Heart left ventricle (tissue), 16 donors: Measurements from ENCODE around the gene P2RX1. TPM values are rescaled to one million over a fixed set of nuclear protein-coding genes. Genes with fewer than 3 reads are reported as not detected.

Experiments used
- ATAC-seq, 4 donors: fragments of 200-7000 bp; cut with Tn5 transposase; one replicate each; pipeline ENCODE4 v1.9.1; 2020 to 2022; ENCODE audit warnings: moderate library complexity in 4 of 4, mild to moderate bottlenecking in 3 of 4, moderate number of reproducible peaks in 1 of 4
- DNase-seq, 5 donors: peaks; one replicate each; pipeline ENCODE4 v3.0.0-alpha.2; 2020
- H3K27ac ChIP-seq, 12 donors: fragments of 200-600 bp; sonication (generic) in 4 of 12; one replicate each; pipeline versions ENCODE4 v1.5.0 to v1.8.0; 2016 to 2022; ENCODE audit warnings: mild to moderate bottlenecking in 2 of 12
- H3K27me3 ChIP-seq, 9 donors: fragments of 200-600 bp; sonication (generic) in 2 of 9; one replicate each; pipeline versions ENCODE4 v1.5.1 to v1.8.0; 2016 to 2022; ENCODE audit warnings: mild to moderate bottlenecking in 3 of 9
- H3K36me3 ChIP-seq, 9 donors: fragments of 200-600 bp; sonication (generic) in 2 of 9; one replicate each; pipeline versions ENCODE4 v1.5.0 to v1.8.0; 2018 to 2022; ENCODE audit warnings: mild to moderate bottlenecking in 2 of 9
- H3K4me1 ChIP-seq, 12 donors: fragments of 200-600 bp; sonication (generic) in 4 of 12; one replicate each; pipeline versions ENCODE4 v1.5.0 to v1.8.0; 2016 to 2022; ENCODE audit warnings: mild to moderate bottlenecking in 3 of 12
- H3K4me3 ChIP-seq, 12 donors: fragments of 200-600 bp; sonication (generic) in 4 of 12; one replicate each; pipeline versions ENCODE4 v1.5.0 to v1.8.0; 2017 to 2022; ENCODE audit warnings: mild to moderate bottlenecking in 9 of 12, moderate library complexity in 4 of 12
- H3K9me3 ChIP-seq, 12 donors: fragments of 200-600 bp; sonication (generic) in 4 of 12; one replicate each; pipeline versions ENCODE4 v1.5.0 to v1.8.0; 2016 to 2022; ENCODE audit warnings: mild to moderate bottlenecking in 1 of 12
- POLR2A ChIP-seq, 2 donors: fragments of 450-650 bp; IDR thresholded peaks; one replicate each; pipeline ENCODE4 v1.6.1; 2017; ENCODE audit warnings: antibody characterized with exemption in 2 of 2, mild to moderate bottlenecking in 2 of 2, moderate library complexity in 2 of 2
- WGBS, 4 donors: extraction: QIAGEN DNeasy Blood & Tissue Kit in 2 of 4; methylation state at CpG; one replicate each; pipeline versions ENCODE4 v1.1.5 to v1.1.7; 2013 to 2018; 5-methylcytosine and 5-hydroxymethylcytosine counted together
- intact Hi-C, 10 donors: fragments of 100-400 bp; cut with DNase I; formaldehyde crosslinking; loops; one replicate each; pipeline versions ENCODE4 v1.11.1 to v1.14.2; 2022
- polyA plus RNA-seq, 2 donors: library from polyadenylated mRNA; stranded (reverse); fragments of 200-250 nt; gene quantifications; one replicate each; pipeline ENCODE4 v1.2.3, GENCODE V29; 2013
- total RNA-seq, 9 donors: library from RNA; depleted of rRNA in 2 of 9; stranded (reverse); fragments of >200 nt in 2 of 9; fragmentation: NEBNext Ultra II Directional in 3 of 9; extraction: Animal tissue kit (Norgen Biotek cat#: 25700) in 3 of 9; gene quantifications; one replicate each; pipeline versions ENCODE4 v1.1.0 to v1.2.4, GENCODE V29; 2016 to 2023
- TF ChIP-seq, protein P1 (sequence below), 12 donors: fragments of 200-600 bp; sonication (generic) in 4 of 12; IDR thresholded peaks; one replicate each; pipeline versions ENCODE4 v1.5.0 to v1.8.0; 2018 to 2022; ENCODE audit warnings: antibody characterized with exemption in 12 of 12, mild to moderate bottlenecking in 5 of 12
- donor health status: ischemic (EF 13 %, LVEDD 7.1; RV severe dilation, severe dysfunction).
- donor health status: healthy with polysubstance abuse.
- donor health status: DM: no; HTN: yes; CAD: no.
- donor health status: DM: no; HTN: no; CAD: no.
- donor health status: ischemic (EF 25% LVEDD 6.9; RV normal size, moderate dysfunction).
- donor health status: ischemic (EF 25% LVEDD 5.7; RV mildly dilated, moderate dysfunction).
- donor health status: healthy.
- donor health status: DM: yes; HTN: yes; CAD: no.
- donor health status: ischemic (EF 35%, LVEDD 5.7; RV mildly dilated, moderate dysfunction).
- donor health status: nonischemic (EF 11% LVEDD 7.7; RV severe dilation, severe dysfunction).
- donor health status: DM: yes; HTN: yes; CAD: no.
- donor health status: PGD.
- donor health status: ischemic (EF 29% LVEDD 5.4; RV normal size, mild dysfunction).
- donor health status: nonischemic (EF 23%, LVEDD 6.1; RV moderate dilation, normal function).

The P2RX1 gene
- total and polyA plus RNA-seq, 11 donors, result 0.19 to 5.5 (median 0.52) TPM

DNA sequence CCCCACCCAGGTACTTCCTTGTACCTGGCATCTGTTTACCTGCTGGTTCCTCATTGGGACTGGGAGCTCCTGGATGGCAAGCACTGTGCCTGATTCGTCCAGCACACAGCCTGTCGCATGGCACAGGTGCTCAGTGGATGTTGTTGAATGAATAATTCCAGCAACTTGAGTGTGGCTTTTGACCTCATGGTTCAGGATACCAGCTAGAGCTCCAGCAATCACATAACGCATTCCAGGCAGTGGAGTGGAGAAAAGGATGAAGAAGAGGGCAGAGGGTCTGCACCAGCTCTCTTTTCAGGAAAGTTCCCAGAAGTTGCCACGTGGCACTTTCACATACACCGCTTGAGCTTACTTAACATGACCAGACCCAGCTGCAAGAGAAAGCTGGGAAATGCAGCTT lies 22.1 kb downstream of the P2RX1 start:
- no peaks in the 10 kb centered on the region for H3K36me3 ChIP-seq
- DNase-seq (no peak), ATAC-seq (no peak)
- H3K4me3 ChIP-seq, result peak overlapping the region in 1 of 12 donors; percentile 0
- TF ChIP-seq POLR2A (IDR thresholded peaks at IDR 0.05), result no peak
- TF ChIP-seq, protein P1, sequence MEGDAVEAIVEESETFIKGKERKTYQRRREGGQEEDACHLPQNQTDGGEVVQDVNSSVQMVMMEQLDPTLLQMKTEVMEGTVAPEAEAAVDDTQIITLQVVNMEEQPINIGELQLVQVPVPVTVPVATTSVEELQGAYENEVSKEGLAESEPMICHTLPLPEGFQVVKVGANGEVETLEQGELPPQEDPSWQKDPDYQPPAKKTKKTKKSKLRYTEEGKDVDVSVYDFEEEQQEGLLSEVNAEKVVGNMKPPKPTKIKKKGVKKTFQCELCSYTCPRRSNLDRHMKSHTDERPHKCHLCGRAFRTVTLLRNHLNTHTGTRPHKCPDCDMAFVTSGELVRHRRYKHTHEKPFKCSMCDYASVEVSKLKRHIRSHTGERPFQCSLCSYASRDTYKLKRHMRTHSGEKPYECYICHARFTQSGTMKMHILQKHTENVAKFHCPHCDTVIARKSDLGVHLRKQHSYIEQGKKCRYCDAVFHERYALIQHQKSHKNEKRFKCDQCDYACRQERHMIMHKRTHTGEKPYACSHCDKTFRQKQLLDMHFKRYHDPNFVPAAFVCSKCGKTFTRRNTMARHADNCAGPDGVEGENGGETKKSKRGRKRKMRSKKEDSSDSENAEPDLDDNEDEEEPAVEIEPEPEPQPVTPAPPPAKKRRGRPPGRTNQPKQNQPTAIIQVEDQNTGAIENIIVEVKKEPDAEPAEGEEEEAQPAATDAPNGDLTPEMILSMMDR (IDR thresholded peaks at IDR 0.05), result no peak
- 70 to 78% (median 74%) methylated on average over 5 of the region's 5 CpGs for WGBS, 4 donors
- H3K9me3 ChIP-seq, result no peaks in the 10 kb centered on the region
- H3K27ac ChIP-seq, result peak overlapping the region; percentile 14 to 92 (median 84)
- peaks cover 4 to 68% (median 53%) of the 10 kb centered on the region in 12 donors for H3K4me1 ChIP-seq
- intact Hi-C loops, result no loop called here
- no peaks in the 10 kb centered on the region for H3K27me3 ChIP-seq

DNA sequence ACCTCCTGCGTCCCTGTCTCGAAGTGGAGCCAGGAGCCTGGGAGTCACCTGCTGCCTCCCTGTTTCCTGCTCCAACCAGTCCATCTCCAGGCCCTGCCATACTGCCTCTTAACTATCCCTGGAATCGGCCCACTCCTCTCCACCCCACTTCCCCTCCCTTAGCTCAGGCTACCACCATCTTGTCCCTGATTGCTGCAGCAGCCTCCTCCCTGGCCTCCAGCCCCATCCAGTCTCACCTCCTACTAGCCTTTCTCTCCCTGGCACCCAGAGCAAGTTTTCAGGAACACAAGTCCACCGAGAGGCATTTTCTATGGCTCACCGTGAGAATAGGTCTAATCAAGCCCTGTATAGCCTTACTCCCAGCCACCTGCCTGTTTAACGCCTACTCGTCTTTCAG lies 22.5 kb downstream of the P2RX1 start:
- peak overlapping the region; percentile 64 to 92 (median 84) for H3K27ac ChIP-seq
- H3K36me3 ChIP-seq, result no peaks in the 10 kb centered on the region
- peaks cover 4 to 72% (median 58%) of the 10 kb centered on the region in 12 donors for H3K4me1 ChIP-seq
- whole genome bisulfite sequencing, 4 donors, result 66 to 72% (median 70%) methylated on average over 7 of the region's 7 CpGs
- intact Hi-C loops, result loop anchor here in 1 of 10 donors (2.0 kb wide), 1 partner anchor 47 kb away; the partner anchor contains the start of gene NCBP3
- H3K27me3 ChIP-seq, result no peaks in the 10 kb centered on the region
- H3K4me3 ChIP-seq, result peak overlapping the region in 11 of 12 donors; percentile 36 to 89 (median 77)
- ATAC-seq (no peak), DNase-seq (no peak)
- TF ChIP-seq, protein P1 (IDR thresholded peaks at IDR 0.05), result no peak
- TF ChIP-seq POLR2A (IDR thresholded peaks at IDR 0.05), result no peak
- no peaks in the 10 kb centered on the region for H3K9me3 ChIP-seq

DNA sequence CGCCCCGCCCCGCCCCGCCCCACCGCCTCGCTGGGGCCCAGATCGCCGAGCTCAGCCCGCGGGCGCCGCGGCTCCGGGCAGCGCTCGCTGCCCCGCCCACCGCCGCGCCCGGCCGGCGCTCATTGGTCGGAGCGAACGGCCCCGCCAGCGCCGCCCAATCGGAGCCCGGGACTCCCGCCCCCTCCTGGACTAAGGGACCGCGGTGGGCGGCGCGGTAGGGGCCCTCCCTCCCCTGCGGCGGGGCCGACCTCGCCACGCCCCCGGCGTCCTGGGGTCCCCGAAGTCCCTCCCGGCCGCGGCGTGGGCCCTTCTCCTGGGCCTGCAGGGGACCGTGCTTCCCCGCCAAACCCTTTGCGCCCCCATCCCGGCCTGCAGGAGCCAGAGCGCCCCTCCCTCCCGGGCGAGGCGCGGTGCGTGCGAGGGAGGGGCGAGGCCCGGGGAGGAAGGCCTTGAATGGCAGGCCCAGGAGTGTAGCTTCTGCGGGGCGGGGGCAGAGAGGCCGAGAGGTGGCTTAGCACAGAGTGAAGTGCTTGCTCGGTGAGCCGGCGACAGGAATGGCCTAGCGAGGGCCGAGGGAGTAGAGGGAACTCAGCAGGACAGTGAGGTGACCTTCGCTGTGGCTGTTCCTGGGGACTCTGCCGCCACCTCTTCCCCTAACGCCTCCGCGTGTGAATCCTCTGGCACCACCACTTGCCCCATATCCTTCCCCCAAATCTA lies 23.1 kb downstream of the P2RX1 start, which contains the start of gene CAMKK1:
TSS of gene CAMKK1 (minus strand) at position 51 of the 717 bp plus-strand sequence. CDS start 7,366 bp downstream, outside the sequence.
- Histone ChIP-seq H3K4me3 (peak within 1 kb of the TSS; percentile 41 to 89 (median 76)), H3K27me3 (no peaks in the 10 kb centered on the region), H3K27ac (peak within 1 kb of the TSS; percentile 64 to 92 (median 84)), H3K36me3 (no peaks in the 10 kb centered on the region), H3K4me1 (peaks cover 4 to 75% (median 61%) of the 10 kb centered on the region in 12 donors), H3K9me3 (no peaks in the 10 kb centered on the region)
- 2 to 13% (median 3%) methylated on average over 24 to 75 of the region's 75 CpGs for whole genome bisulfite sequencing, 4 donors
- DNase-seq, result peak; percentile 92 to 95 (median 93)
- ATAC-seq, result peak; percentile 73 to 90 (median 81)
- TF ChIP-seq, protein P1 (IDR thresholded peaks at IDR 0.05), result peak in 4 of 12 donors; percentile 9 to 35 (median 12)
- no peak for TF ChIP-seq POLR2A (IDR thresholded peaks at IDR 0.05)
- intact Hi-C loops, result loop anchor here in 1 of 10 donors (2.0 kb wide), 1 partner anchor 46 kb away; the partner anchor contains the start of gene NCBP3
